ENCODE data around the gene ATXN7L1. TPM values are rescaled to one million over a fixed set of nuclear protein-coding genes. Genes with fewer than 3 reads are reported as not detected.

ATXN7L1 gene
- total and polyA plus RNA-seq, 2 of the 8 experiments (the other 6 are each of a cell fraction or from before 2014, with no cell fraction given) = 14.3 to 34.0 TPM

GRCh38 chr7:105831824-105832535, 44.4 kb downstream of the ATXN7L1 start:
- Histone ChIP-seq H3K4me3 (ENCODE audit: extremely low read depth in 1 of 4, insufficient read depth in 2 of 4, low read depth in 3 of 4, low read length in 4 of 4) (no peak overlapping the region), H2BK12ac (ENCODE audit: low read depth, low read length) (no peak overlapping the region), H3K18ac (ENCODE audit: extremely low read depth, low read length) (no peak overlapping the region), H3K9me3 (ENCODE audit: insufficient read depth in 2 of 2, low read depth in 1 of 2, low read length in 1 of 2) (no peaks in the 10 kb centered on the region), H3K79me2 (ENCODE audit: control insufficient read depth in 1 of 2, insufficient read depth in 2 of 2, low read length in 2 of 2) (peaks cover 0 to 12% of the 10 kb centered on the region in 2 experiments; a peak in 1 of 4 replicates), H3K27ac (ENCODE audit: low read depth, low read length) (no peak overlapping the region), H4K91ac (replicated peaks; ENCODE audit: insufficient read length, low read length) (no peak overlapping the region), H2BK20ac (ENCODE audit: low read length) (no peak overlapping the region), H4K5ac (ENCODE audit: insufficient read length, low read depth, low read length) (no peak overlapping the region), H4K20me1 (replicated peaks in 1 of 2; ENCODE audit: control insufficient read depth in 1 of 2, insufficient read depth in 2 of 2, low read length in 2 of 2) (peaks cover 2 to 3% of the 10 kb centered on the region in 2 experiments), H3K4ac (replicated peaks; ENCODE audit: insufficient read length, low read depth, low read length) (no peak overlapping the region), H4K8ac (ENCODE audit: extremely low read depth, insufficient read depth, low read length) (no peak overlapping the region), H2BK5ac (ENCODE audit: low read depth, low read length) (no peak overlapping the region), H3K36me3 (ENCODE audit: control insufficient read depth in 2 of 4, insufficient read depth in 4 of 4, low read length in 3 of 4) (no peaks in the 10 kb centered on the region), H3K79me1 (ENCODE audit: low read depth, low read length) (no peaks in the 10 kb centered on the region; the same call in 1 of the 2 replicates), H3K23ac (ENCODE audit: insufficient read length) (no peak overlapping the region), H3K14ac (ENCODE audit: insufficient read length) (no peak overlapping the region), H3K4me2 (ENCODE audit: insufficient read depth in 1 of 2, low read depth in 2 of 2, low read length in 2 of 2) (no peak overlapping the region), H2AFZ (ENCODE audit: low read length) (no peak overlapping the region), H3K56ac (replicated peaks; ENCODE audit: insufficient read length, low read depth, low read length) (no peak overlapping the region), H3K23me2 (ENCODE audit: low read depth, low read length) (no peaks in the 10 kb centered on the region), H2BK15ac (ENCODE audit: low read length) (no peak overlapping the region), H2BK120ac (replicated peaks; ENCODE audit: low read depth, low read length) (no peak overlapping the region), H2AK5ac (ENCODE audit: low read depth, low read length) (no peak overlapping the region), H3K4me1 (replicated peaks in 1 of 4; ENCODE audit: control insufficient read depth in 3 of 4, insufficient read depth in 4 of 4, low read length in 3 of 4) (peaks cover 0 to 14% (median 3%) of the 10 kb centered on the region in 4 experiments; a peak in 3 of 7 replicates), H3K27me3 (replicated peaks in 1 of 4; ENCODE audit: control insufficient read depth in 3 of 4, extremely low read depth in 1 of 4, insufficient read depth in 3 of 4, low read length in 3 of 4) (0 out of 7 replicates have a peak, but pooled peaks cover 0 to 2% (median under 1%) of the 10 kb centered on the region in 4 experiments), H3K9ac (replicated peaks in 1 of 4; ENCODE audit: extremely low read depth in 1 of 4, low read depth in 3 of 4, low read length in 3 of 4) (no peak overlapping the region)
- CTCF ChIA-PET (ENCODE audit: partially characterized antibody) = interaction anchor here (0.9 to 1.1 kb wide), 4 partner anchors 18 to 71 kb away, joined by 3 read pairs; no protein-coding TSS in a partner anchor
- no peak for DNase-seq (ENCODE audit: low read depth in 1 of 2, low spot score in 2 of 2)
- WGBS, 2 experiments (ENCODE audit: extremely low coverage in 1 of 2, insufficient coverage in 1 of 2, insufficient read length in 1 of 2, insufficient replicate concordance in 2 of 2, low coverage in 1 of 2, low lambda C conversion rate in 2 of 2, missing lambda C conversion rate in 1 of 2) = 88% methylated on average over 4 of the region's 4 CpGs; no CpG with 5 or more reads in 1 of the 2 experiments
- POLR2A ChIA-PET (ENCODE audit: partially characterized antibody) = no interaction called here
- no peak for FAIRE-seq
- TF ChIP-seq EGR1 (IDR thresholded peaks at IDR 0.05; ENCODE audit: borderline replicate concordance, low read depth, low read length) = no peak
- TF ChIP-seq NANOG (IDR thresholded peaks at IDR 0.05; ENCODE audit: insufficient read depth, low read depth, low read length, poor library complexity, severe bottlenecking) = no peak
- no peak for TF ChIP-seq RXRA (IDR thresholded peaks at IDR 0.05; ENCODE audit: insufficient read depth, low read depth, low read length)
- TF ChIP-seq HDAC2 (IDR thresholded peaks at IDR 0.05; ENCODE audit: borderline replicate concordance in 1 of 2, low read depth in 2 of 2, low read length in 2 of 2) = no peak
- TF ChIP-seq TBP (IDR thresholded peaks at IDR 0.05; ENCODE audit: low read depth, low read length) = no peak
- no peak for TF ChIP-seq CBX8 (IDR thresholded peaks at IDR 0.05; ENCODE audit: borderline replicate concordance, low read depth, low read length)
- TF ChIP-seq JUN (IDR thresholded peaks at IDR 0.05; ENCODE audit: low read depth, low read length) = no peak
- no peak for TF ChIP-seq YY1 (IDR thresholded peaks at IDR 0.05; ENCODE audit: low read depth, low read length)
- TF ChIP-seq SP1 (IDR thresholded peaks at IDR 0.05; ENCODE audit: low read depth, low read length) = no peak
- TF ChIP-seq MAFK (IDR thresholded peaks at IDR 0.05; ENCODE audit: low read depth, low read length) = no peak
- no peak for TF ChIP-seq SRF (IDR thresholded peaks at IDR 0.05; ENCODE audit: low read depth, low read length)
- TF ChIP-seq HDAC6 (IDR thresholded peaks at IDR 0.05; ENCODE audit: low read depth, low read length) = no peak

All from H1 (cell line).